ENCODE data around the gene MTRR. TPM values are rescaled to one million over a fixed set of nuclear protein-coding genes. Genes with fewer than 3 reads are reported as not detected.

MTRR gene
- polyA plus RNA-seq, 1 of the 3 experiments (the other 2 are of a cell fraction) = 18.4 TPM

- H3K79me2 ChIP-seq (ENCODE audit: insufficient read depth) = no peaks in the 10 kb centered on the region
- ChIA-PET CTCF (no interaction called here), POLR2A (no interaction called here)
- no peaks in the 10 kb centered on the region for H3K9me2 ChIP-seq
- H4K20me1 ChIP-seq (ENCODE audit: insufficient read depth) = no peaks in the 10 kb centered on the region
- H3K4me1 ChIP-seq (ENCODE audit: control insufficient read depth in 1 of 2, insufficient read depth in 2 of 2, low read depth in 1 of 2, low read length in 1 of 2) = peaks cover 0 to 5% of the 10 kb centered on the region in 2 experiments; a peak in 1 of 4 replicates
- DNase-seq = no peak
- no peak overlapping the region for H3K4me2 ChIP-seq
- TF ChIP-seq RCOR1 (IDR thresholded peaks at IDR 0.05; ENCODE audit: low read length) = no peak
- TF ChIP-seq USF1 (IDR thresholded peaks at IDR 0.05; ENCODE audit: borderline replicate concordance, low read depth) = no peak
- TF ChIP-seq SIN3A (IDR thresholded peaks at IDR 0.05; ENCODE audit: borderline replicate concordance, low read depth, low read length) = no peak
- TF ChIP-seq EZH2phosphoT487 (IDR thresholded peaks at IDR 0.05; ENCODE audit: borderline replicate concordance, low read depth) = no peak
- TF ChIP-seq ZBTB33 (IDR thresholded peaks at IDR 0.05; ENCODE audit: borderline replicate concordance, low read depth) = no peak
- TF ChIP-seq JUND (IDR thresholded peaks at IDR 0.05) = no peak
- no peak for TF ChIP-seq PBX3 (IDR thresholded peaks at IDR 0.05)
- no peak for TF ChIP-seq REST (IDR thresholded peaks at IDR 0.05; ENCODE audit: low read depth, low read length)
- no peak for TF ChIP-seq FOXM1 (IDR thresholded peaks at IDR 0.05; ENCODE audit: low read depth)
- no peak for TF ChIP-seq MXI1 (IDR thresholded peaks at IDR 0.05; ENCODE audit: low read depth, low read length)
- no peak for TF ChIP-seq IRF3 (IDR thresholded peaks at IDR 0.05; ENCODE audit: low read depth, low read length)
- TF ChIP-seq TCF12 (IDR thresholded peaks at IDR 0.05) = no peak
- no peak for TF ChIP-seq YY1 (IDR thresholded peaks at IDR 0.05; ENCODE audit: low read depth)
- TF ChIP-seq POLR2AphosphoS5 (IDR thresholded peaks at IDR 0.05; ENCODE audit: low read depth, low read length) = no peak
- TF ChIP-seq RFX5 (IDR thresholded peaks at IDR 0.05; ENCODE audit: low read length) = no peak
- no peak for TF ChIP-seq EP300 (IDR thresholded peaks at IDR 0.05; ENCODE audit: borderline replicate concordance in 1 of 2, low read depth in 1 of 2, low read length in 1 of 2)
- no peak for TF ChIP-seq GATA2 (CRISPR knock-in tag; IDR thresholded peaks at IDR 0.05)
- no peak for TF ChIP-seq NFIC (IDR thresholded peaks at IDR 0.05; ENCODE audit: borderline replicate concordance)
- no peak for TF ChIP-seq TAF1 (IDR thresholded peaks at IDR 0.05; ENCODE audit: borderline replicate concordance, low read depth, low read length)
- TF ChIP-seq GABPA (IDR thresholded peaks at IDR 0.05; ENCODE audit: low read depth) = no peak
- no peak overlapping the region for H3K4me3 ChIP-seq (ENCODE audit: low read depth in 2 of 2, low read length in 1 of 2)
- no peaks in the 10 kb centered on the region; the same call in 1 of the 2 replicates for H3K9me3 ChIP-seq
- peaks cover 6% of the 10 kb centered on the region for H3F3A ChIP-seq (replicated peaks; ENCODE audit: insufficient read depth)
- H3K27ac ChIP-seq (ENCODE audit: low read depth in 2 of 2, low read length in 1 of 2) = no peak overlapping the region
- H2AFZ ChIP-seq (ENCODE audit: low read depth) = no peak overlapping the region
- 97% methylated on average over 1 of the region's 1 CpG for WGBS (ENCODE audit: low lambda C conversion rate)
- peaks cover 3 to 34% of the 10 kb centered on the region in 2 experiments for H3K36me3 ChIP-seq (replicated peaks in 1 of 2; ENCODE audit: control insufficient read depth in 1 of 2, insufficient read depth in 2 of 2, low read length in 1 of 2)
- H3K9ac ChIP-seq = no peak overlapping the region
- no peaks in the 10 kb centered on the region for H3K27me3 ChIP-seq (ENCODE audit: insufficient read depth)
These were observed 39.4 kb downstream of the MTRR start for GRCh38 chr5:7908317-7908716.
